A549 (cell line): ENCODE data around the gene SOD2. TPM values are rescaled to one million over a fixed set of nuclear protein-coding genes. Genes with fewer than 3 reads are reported as not detected.

Source experiments
- ATAC-seq, 2 experiments: fragments of 200-7000 bp in 1 of 2; fragments of >200 bp in 1 of 2; cut with Nextera tagmentation in 1 of 2; cut with Tn5 transposase in 1 of 2; 3 replicates each; pipeline versions ENCODE4 v1.8.0 to v1.9.1; 2018 to 2020; ENCODE audit warnings: mild to moderate bottlenecking in 1 of 2, moderate library complexity in 1 of 2
- CTCF ChIA-PET: fragments of 300-600 bp; sonication (Branson Sonifier 250); formaldehyde crosslinking; extraction: SDS; loops from one replicate; lab custom pipeline; 2021; ENCODE audit warnings: antibody characterized with exemption, inconsistent platforms; lab: Yijun Ruan, JAX
- POLR2A ChIA-PET: fragments of 350-600 bp; formaldehyde crosslinking; extraction: SDS; loops from one replicate; lab custom pipeline; 2021; ENCODE audit warnings: antibody characterized with exemption, inconsistent platforms; lab: Yijun Ruan, JAX
- DNase-seq, 2 experiments: peaks; one replicate each; pipeline versions ENCODE4 v3.0.0 to v3.0.0-alpha.2; 2011 to 2016; ENCODE audit warnings: low read depth in 1 of 2, low spot score in 1 of 2
- FAIRE-seq: peaks from 2 replicates; lab custom pipeline; 2011; peaks lifted over from hg19 to GRCh38; lab: Jason Lieb, UNC
- H3K27ac ChIP-seq, 2 experiments: fragments of >200 bp; sonication (Bioruptor Twin); formaldehyde crosslinking; 3 replicates each; pipeline ENCODE4 v1.5.1; 2016 to 2017
- H3K4me1 ChIP-seq: fragments of >200 bp; sonication (Bioruptor Twin); formaldehyde crosslinking; 3 replicates; pipeline ENCODE4 v1.6.1; 2016
- H3K4me2 ChIP-seq: fragments of >200 bp; sonication (Bioruptor Twin); formaldehyde crosslinking; 3 replicates; pipeline ENCODE4 v1.6.1; 2016
- H3K4me3 ChIP-seq: fragments of >200 bp; sonication (Bioruptor Twin); formaldehyde crosslinking; 3 replicates; pipeline ENCODE4 v1.5.1; 2016
- H3K9me3 ChIP-seq: fragments of >200 bp; sonication (Bioruptor Twin); formaldehyde crosslinking; 3 replicates; pipeline ENCODE4 v1.6.1; 2016
- BHLHE40 ChIP-seq: IDR thresholded peaks from 2 replicates; pipeline ENCODE4 v1.6.1; 2012; ENCODE audit warnings: low read depth, low read length, inconsistent platforms
- CBX8 ChIP-seq: fragments of 200-600 bp; sonication (generic); IDR thresholded peaks from 2 replicates; pipeline ENCODE4 v1.6.1; 2016
- CEBPB ChIP-seq, 2 experiments: fragments of >200 bp in 1 of 2; sonication (Bioruptor Twin) in 1 of 2; formaldehyde crosslinking in 1 of 2; IDR thresholded peaks; 2 replicates each; pipeline ENCODE4 v1.6.1; 2012 to 2016
- E2F6 ChIP-seq: IDR thresholded peaks from 2 replicates; pipeline ENCODE4 v1.6.1; 2012; ENCODE audit warnings: low read depth, borderline replicate concordance
- EHF ChIP-seq: fragments of 250-450 bp; sonication (Bioruptor Pico); IDR thresholded peaks from 2 replicates; pipeline ENCODE4 v1.5.0; 2020; ENCODE audit warnings: mild to moderate bottlenecking
- GATA3 ChIP-seq: IDR thresholded peaks from 2 replicates; pipeline ENCODE4 v1.6.1; 2012; ENCODE audit warnings: borderline replicate concordance
- HES2 ChIP-seq: fragments of >200 bp; sonication (Bioruptor Twin); formaldehyde crosslinking; IDR thresholded peaks from 2 replicates; pipeline ENCODE4 v1.6.1; 2016
- HOXB13 ChIP-seq: fragments of 250-450 bp; sonication (Bioruptor Pico); IDR thresholded peaks from 2 replicates; pipeline ENCODE4 v1.5.0; 2020; ENCODE audit warnings: low read depth, mild to moderate bottlenecking, moderate library complexity
- MAZ ChIP-seq: fragments of 150-350 bp; IDR thresholded peaks from 2 replicates; pipeline ENCODE4 v1.6.1; 2014; ENCODE audit warnings: antibody characterized with exemption, low read depth, low read length, borderline replicate concordance
- MYC ChIP-seq: IDR thresholded peaks from 2 replicates; pipeline ENCODE4 v1.6.1; 2012; ENCODE audit warnings: mild to moderate bottlenecking, inconsistent platforms, low read length, improper control_type of control experiment, borderline replicate concordance
- POLR2A ChIP-seq: IDR thresholded peaks from 2 replicates; pipeline ENCODE4 v1.6.1; 2012; ENCODE audit warnings: mild to moderate bottlenecking, low read length
- RCOR1 ChIP-seq: fragments of 150-350 bp; IDR thresholded peaks from 2 replicates; pipeline ENCODE4 v1.6.1; 2014; ENCODE audit warnings: antibody characterized with exemption, low read length, low read depth
- SMC3 ChIP-seq: fragments of >200 bp; sonication (Bioruptor Twin); formaldehyde crosslinking; IDR thresholded peaks from 3 replicates; pipeline ENCODE4 v1.6.1; 2018; ENCODE audit warnings: inconsistent platforms
- ZC3H11A ChIP-seq: fragments of 450-650 bp; IDR thresholded peaks from 2 replicates; pipeline ENCODE4 v1.6.1; 2014; ENCODE audit warnings: antibody characterized with exemption, mild to moderate bottlenecking
- ZNF302 ChIP-seq: fragments of 250-450 bp; sonication (Bioruptor Pico); IDR thresholded peaks from 2 replicates; pipeline ENCODE4 v1.9.0; 2021; ENCODE audit warnings: inconsistent platforms, mild to moderate bottlenecking, moderate library complexity
- WGBS: methylation state at CpG from one replicate; pipeline ENCODE4 v1.1.6; 2017; ENCODE audit errors: missing lambda C conversion rate; 5-methylcytosine and 5-hydroxymethylcytosine counted together
- polyA plus RNA-seq, 4 experiments: library from polyadenylated mRNA; depleted of rRNA in 3 of 4; stranded (reverse); fragments of >200 nt; fragmentation: RNase III in 1 of 4; extraction: RNeasy Plus Mini Kit Qiagen cat#74134 plus additional on column Dnase treatment in 1 of 4; gene quantifications; 2 replicates in 3 of 4; 3 replicates in 1 of 4; pipeline ENCODE4 v1.2.3, GENCODE V29; 2011 to 2017
- TF ChIP-seq, protein P1 (sequence below): fragments of >200 bp; sonication (Bioruptor Twin); formaldehyde crosslinking; IDR thresholded peaks from 3 replicates; pipeline ENCODE4 v1.6.1; 2016
- TF ChIP-seq, protein P2 (sequence below): fragments of 250-450 bp; sonication (Bioruptor Pico); IDR thresholded peaks from 2 replicates; pipeline ENCODE4 v1.5.0; 2020; ENCODE audit warnings: low read depth, mild to moderate bottlenecking, moderate library complexity
- TF ChIP-seq, protein P3 (sequence below): IDR thresholded peaks from 2 replicates; pipeline ENCODE4 v1.6.1; 2012
- TF ChIP-seq, protein P4 (sequence below): fragments of 450-650 bp; IDR thresholded peaks from 2 replicates; pipeline ENCODE4 v1.6.1; 2014; ENCODE audit warnings: antibody characterized with exemption

SOD2 gene
- polyA plus RNA-seq, 2 of the 4 experiments (the other 2 are of a cell fraction), result 34.8 to 81.0 TPM

GRCh38 chr6:159684013-159684304, 9.1 kb downstream of the SOD2 start (continued):
- TF ChIP-seq ZC3H11A, result no peak
- TF ChIP-seq E2F6, result no peak
- TF ChIP-seq, protein P1, sequence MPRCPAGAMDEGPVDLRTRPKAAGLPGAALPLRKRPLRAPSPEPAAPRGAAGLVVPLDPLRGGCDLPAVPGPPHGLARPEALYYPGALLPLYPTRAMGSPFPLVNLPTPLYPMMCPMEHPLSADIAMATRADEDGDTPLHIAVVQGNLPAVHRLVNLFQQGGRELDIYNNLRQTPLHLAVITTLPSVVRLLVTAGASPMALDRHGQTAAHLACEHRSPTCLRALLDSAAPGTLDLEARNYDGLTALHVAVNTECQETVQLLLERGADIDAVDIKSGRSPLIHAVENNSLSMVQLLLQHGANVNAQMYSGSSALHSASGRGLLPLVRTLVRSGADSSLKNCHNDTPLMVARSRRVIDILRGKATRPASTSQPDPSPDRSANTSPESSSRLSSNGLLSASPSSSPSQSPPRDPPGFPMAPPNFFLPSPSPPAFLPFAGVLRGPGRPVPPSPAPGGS, result no peak

DNA sequence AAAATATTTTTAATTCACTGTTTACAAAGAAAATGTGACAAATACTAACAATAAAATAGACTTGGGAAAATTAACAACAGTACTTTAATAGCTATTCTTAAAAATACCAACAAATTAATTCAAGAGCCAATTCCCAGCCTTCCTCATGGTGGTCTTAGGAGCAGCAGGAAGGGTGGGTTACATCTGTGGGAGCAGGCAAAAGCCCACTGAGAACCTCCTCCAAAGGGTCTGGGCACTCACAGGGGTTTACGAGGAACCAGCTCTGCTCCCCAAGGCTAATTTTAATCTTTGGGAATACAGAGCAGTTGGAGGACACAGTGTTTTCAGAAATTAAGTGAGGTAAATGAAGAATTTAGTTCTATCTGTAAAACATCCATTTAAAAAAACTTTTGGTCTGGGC, 10.2 kb downstream of the SOD2 start:
- H3K9me3 ChIP-seq, result no peaks in the 10 kb centered on the region
- 100% methylated on average over 1 of the region's 1 CpG for WGBS
- H3K27ac ChIP-seq, result no peak overlapping the region
- DNase-seq, result no peak
- TF ChIP-seq RCOR1 (no peak), CBX8 (no peak), POLR2A (no peak), BHLHE40 (no peak), SMC3 (no peak), HOXB13 (CRISPR knock-in tag) (no peak), MAZ (no peak), CEBPB (IDR thresholded peaks at IDR 0.05) (no peak), EHF (CRISPR knock-in tag) (no peak), ZNF302 (CRISPR knock-in tag) (no peak), GATA3 (no peak), MYC (no peak), ZC3H11A (no peak)
- TF ChIP-seq, protein P2, sequence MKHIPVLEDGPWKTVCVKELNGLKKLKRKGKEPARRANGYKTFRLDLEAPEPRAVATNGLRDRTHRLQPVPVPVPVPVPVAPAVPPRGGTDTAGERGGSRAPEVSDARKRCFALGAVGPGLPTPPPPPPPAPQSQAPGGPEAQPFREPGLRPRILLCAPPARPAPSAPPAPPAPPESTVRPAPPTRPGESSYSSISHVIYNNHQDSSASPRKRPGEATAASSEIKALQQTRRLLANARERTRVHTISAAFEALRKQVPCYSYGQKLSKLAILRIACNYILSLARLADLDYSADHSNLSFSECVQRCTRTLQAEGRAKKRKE (CRISPR knock-in tag), result no peak
- TF ChIP-seq, protein P3, sequence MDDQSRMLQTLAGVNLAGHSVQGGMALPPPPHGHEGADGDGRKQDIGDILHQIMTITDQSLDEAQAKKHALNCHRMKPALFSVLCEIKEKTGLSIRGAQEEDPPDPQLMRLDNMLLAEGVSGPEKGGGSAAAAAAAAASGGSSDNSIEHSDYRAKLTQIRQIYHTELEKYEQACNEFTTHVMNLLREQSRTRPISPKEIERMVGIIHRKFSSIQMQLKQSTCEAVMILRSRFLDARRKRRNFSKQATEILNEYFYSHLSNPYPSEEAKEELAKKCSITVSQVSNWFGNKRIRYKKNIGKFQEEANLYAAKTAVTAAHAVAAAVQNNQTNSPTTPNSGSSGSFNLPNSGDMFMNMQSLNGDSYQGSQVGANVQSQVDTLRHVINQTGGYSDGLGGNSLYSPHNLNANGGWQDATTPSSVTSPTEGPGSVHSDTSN, result no peak
- TF ChIP-seq, protein P1, result no peak
- TF ChIP-seq, protein P4, sequence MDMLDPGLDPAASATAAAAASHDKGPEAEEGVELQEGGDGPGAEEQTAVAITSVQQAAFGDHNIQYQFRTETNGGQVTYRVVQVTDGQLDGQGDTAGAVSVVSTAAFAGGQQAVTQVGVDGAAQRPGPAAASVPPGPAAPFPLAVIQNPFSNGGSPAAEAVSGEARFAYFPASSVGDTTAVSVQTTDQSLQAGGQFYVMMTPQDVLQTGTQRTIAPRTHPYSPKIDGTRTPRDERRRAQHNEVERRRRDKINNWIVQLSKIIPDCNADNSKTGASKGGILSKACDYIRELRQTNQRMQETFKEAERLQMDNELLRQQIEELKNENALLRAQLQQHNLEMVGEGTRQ, result no peak
- ChIA-PET CTCF (interaction anchor here (0.9 to 2.2 kb wide), 4 partner anchors 8 to 851 kb away, joined by 3 to 16 read pairs (median 3); no protein-coding TSS in a partner anchor), POLR2A (no interaction called here)
- ATAC-seq, result no peak
- H3K4me2 ChIP-seq, result no peak overlapping the region
- peaks cover 15% of the 10 kb centered on the region for H3K4me1 ChIP-seq
- no peak for FAIRE-seq
- no peak overlapping the region for H3K4me3 ChIP-seq

GRCh38 chr6:159682295-159682694, 10.7 kb downstream of the SOD2 start:
- POLR2A ChIA-PET, result no interaction called here
- H3K4me2 ChIP-seq, result no peak overlapping the region
- DNase-seq, result no peak
- peaks cover 15% of the 10 kb centered on the region for H3K4me1 ChIP-seq
- no peak overlapping the region for H3K4me3 ChIP-seq
- TF ChIP-seq ZNF302 (CRISPR knock-in tag) (no peak), HES2 (no peak)
- TF ChIP-seq, all 56 proteins: peak for 0
- Histone ChIP-seq H3K9me3 (no peaks in the 10 kb centered on the region), H3K27ac (no peak overlapping the region)
- CTCF ChIA-PET, result interaction anchor here (0.9 to 2.2 kb wide), 3 partner anchors 9 to 852 kb away, joined by 3 to 16 read pairs (median 3); no protein-coding TSS in a partner anchor
- FAIRE-seq (no peak), ATAC-seq (no peak)
- 92% methylated on average over 3 of the region's 3 CpGs for WGBS
